Endothelial cell of umbilical vein (primary cell): ENCODE results near the gene DNHD1. TPM values are rescaled to one million over a fixed set of nuclear protein-coding genes. Genes with fewer than 3 reads are reported as not detected.

ENCODE experiments used
- BruUV-seq: library from RNA; stranded (reverse); fragments of 400-500 nt; replicated peaks from 2 replicates; lab custom pipeline; 2021; lab: Mats Ljungman, UMichigan
- CTCF ChIA-PET: fragments of 300-600, 350-600 bp; sonication (Branson Sonifier 250); formaldehyde crosslinking; loops from one replicate; lab custom pipeline; 2021; ENCODE audit warnings: antibody characterized with exemption, inconsistent platforms; lab: Charles Lee
- POLR2A ChIA-PET: fragments of 300-600, 350-600 bp; sonication (Branson Sonifier 250); formaldehyde crosslinking; loops from one replicate; lab custom pipeline; 2021; ENCODE audit warnings: antibody characterized with exemption, inconsistent platforms; lab: Charles Lee
- DNase-seq: peaks from one replicate; pipeline ENCODE4 v3.0.0-alpha.2; 2011; ENCODE audit warnings: low read depth, low spot score
- FAIRE-seq: peaks from 2 replicates; lab custom pipeline; 2011; peaks lifted over from hg19 to GRCh38; lab: Jason Lieb, UNC
- H2AFZ ChIP-seq: 2 replicates; pipeline ENCODE4 v1.6.0; 2012; ENCODE audit warnings: low read depth, low read length, control low read depth, inconsistent platforms
- H3K27ac ChIP-seq: 2 replicates; pipeline ENCODE4 v1.5.1; 2011; ENCODE audit warnings: low read depth, mild to moderate bottlenecking, control low read depth, low read length, moderate library complexity; ENCODE audit not compliant: insufficient read depth
- H3K27me3 ChIP-seq, 2 experiments: 2 replicates each; pipeline versions ENCODE4 v1.6.0 to v1.6.1; 2011; ENCODE audit warnings: low read length in 2 of 2, mixed read lengths in 1 of 2; ENCODE audit not compliant: control insufficient read depth in 2 of 2, insufficient read depth in 2 of 2
- H3K36me3 ChIP-seq, 2 experiments: 2 replicates in 1 of 2; 3 replicates in 1 of 2; pipeline ENCODE4 v1.5.1; 2011; ENCODE audit warnings: low read length in 2 of 2, mild to moderate bottlenecking in 1 of 2, moderate library complexity in 1 of 2; ENCODE audit not compliant: control insufficient read depth in 2 of 2, insufficient read depth in 2 of 2; ENCODE audit errors: extremely low read depth in 1 of 2
- H3K4me1 ChIP-seq: 3 replicates; pipeline ENCODE4 v1.5.1; 2011; ENCODE audit warnings: mild to moderate bottlenecking, low read length; ENCODE audit not compliant: control insufficient read depth, insufficient read depth; ENCODE audit errors: extremely low read depth
- H3K4me2 ChIP-seq: 2 replicates; pipeline ENCODE4 v1.6.1; 2011; ENCODE audit warnings: low read length, control low read depth, mixed read lengths; ENCODE audit not compliant: insufficient read depth
- H3K4me3 ChIP-seq, 3 experiments: fragments of 200-600 bp in 1 of 3; sonication (generic), shearing (Covaris generic) in 1 of 3; replicated peaks in 1 of 3; 2 replicates each; pipeline ENCODE4 v1.5.1; 2011 to 2016; ENCODE audit warnings: control low read depth in 3 of 3, low read length in 3 of 3, mild to moderate bottlenecking in 2 of 3, inconsistent platforms in 1 of 3, low read depth in 1 of 3, moderate library complexity in 1 of 3; ENCODE audit not compliant: insufficient read depth in 1 of 3
- H3K79me2 ChIP-seq: 2 replicates; pipeline ENCODE4 v1.6.0; 2012; ENCODE audit warnings: low read length, inconsistent platforms; ENCODE audit not compliant: control insufficient read depth, insufficient read depth
- H3K9ac ChIP-seq: replicated peaks from 2 replicates; pipeline ENCODE3; 2011; ENCODE audit warnings: low read length, control low read depth; ENCODE audit not compliant: insufficient read depth; ENCODE audit errors: extremely low read depth
- H3K9me1 ChIP-seq: replicated peaks from 3 replicates; pipeline ENCODE4 v1.6.0; 2011; ENCODE audit warnings: mild to moderate bottlenecking, low read length; ENCODE audit not compliant: control insufficient read depth, insufficient read depth; ENCODE audit errors: extremely low read depth
- H3K9me3 ChIP-seq: replicated peaks from 2 replicates; pipeline ENCODE4 v1.5.1; 2012; ENCODE audit warnings: low read length, inconsistent platforms; ENCODE audit not compliant: control insufficient read depth, insufficient read depth
- H4K20me1 ChIP-seq: replicated peaks from 2 replicates; pipeline ENCODE3; 2011; ENCODE audit warnings: mild to moderate bottlenecking, low read length; ENCODE audit not compliant: control insufficient read depth, insufficient read depth; ENCODE audit errors: extremely low read depth
- FOS ChIP-seq: IDR thresholded peaks from 2 replicates; pipeline ENCODE4 v1.6.1; 2011; ENCODE audit warnings: mild to moderate bottlenecking, low read length, moderate library complexity, borderline replicate concordance; ENCODE audit not compliant: insufficient read depth
- GATA2 ChIP-seq: IDR thresholded peaks from 2 replicates; pipeline ENCODE4 v1.7.0; 2011; ENCODE audit warnings: low read depth, mild to moderate bottlenecking, moderate library complexity, mixed read lengths, low read length; ENCODE audit not compliant: insufficient read length, insufficient read depth
- JUN ChIP-seq: IDR thresholded peaks from 2 replicates; pipeline ENCODE4 v1.6.1; 2011; ENCODE audit warnings: borderline replicate concordance, low read depth; ENCODE audit not compliant: insufficient read length, insufficient read depth
- MYC ChIP-seq: IDR thresholded peaks from one replicate; pipeline ENCODE4 v1.6.1; 2011; ENCODE audit warnings: mild to moderate bottlenecking, low read depth, low read length
- POLR2A ChIP-seq: IDR thresholded peaks from 2 replicates; pipeline ENCODE4 v1.6.1; 2012; ENCODE audit warnings: low read depth, mild to moderate bottlenecking, control low read depth, low read length
- POLR2AphosphoS5 ChIP-seq: IDR thresholded peaks from 2 replicates; pipeline ENCODE4 v1.6.1; 2012; ENCODE audit warnings: low read depth, mild to moderate bottlenecking, control low read depth, low read length, moderate library complexity; ENCODE audit not compliant: insufficient read depth
- dilution Hi-C: fragments of 300-500 bp; cut with MboI; formaldehyde crosslinking; loops from one replicate; pipeline ENCODE4 v1.15.0; 2019; ENCODE audit warnings: low sequenced_read_pairs; ENCODE audit not compliant: extremely low pct_ligation_motif_present
- intact Hi-C: fragments of 100-400 bp; cut with micrococcal nuclease; formaldehyde crosslinking; loops from one replicate; pipeline ENCODE4 v1.10.0; 2022
- polyA plus RNA-seq, 4 experiments: library from polyadenylated mRNA; depleted of rRNA in 3 of 4; stranded (reverse) in 3 of 4; unstranded in 1 of 4; fragments of >200 nt; gene quantifications; 2 replicates each; pipeline versions ENCODE4 v1.2.1 to v1.2.3, GENCODE V29; 2011 to 2012; ENCODE audit warnings: missing spikeins in 1 of 4
- total RNA-seq: library from RNA; stranded (reverse); gene quantifications from 2 replicates; pipeline ENCODE4 v1.2.3, GENCODE V29; 2021
- TF ChIP-seq, protein P1 (sequence below), 2 donors: IDR thresholded peaks; 1 replicate in 1 of 2; 2 replicates in 1 of 2; pipeline ENCODE4 v1.5.1; 2011; ENCODE audit warnings: low read length in 2 of 2, mild to moderate bottlenecking in 2 of 2, moderate library complexity in 2 of 2, control low read depth in 1 of 2, inconsistent platforms in 1 of 2, low read depth in 1 of 2; ENCODE audit not compliant: insufficient read depth in 1 of 2; ENCODE audit errors: extremely low read depth in 1 of 2
- TF ChIP-seq, protein P2 (sequence below): IDR thresholded peaks from 2 replicates; pipeline ENCODE4 v1.6.1; 2011; ENCODE audit not compliant: insufficient read depth, insufficient read length

Gene DNHD1
- total and polyA plus RNA-seq, 2 donors (not counting 3 experiments of a cell fraction or from before 2014, with no cell fraction given), result 3.7 to 8.6 TPM

DNA sequence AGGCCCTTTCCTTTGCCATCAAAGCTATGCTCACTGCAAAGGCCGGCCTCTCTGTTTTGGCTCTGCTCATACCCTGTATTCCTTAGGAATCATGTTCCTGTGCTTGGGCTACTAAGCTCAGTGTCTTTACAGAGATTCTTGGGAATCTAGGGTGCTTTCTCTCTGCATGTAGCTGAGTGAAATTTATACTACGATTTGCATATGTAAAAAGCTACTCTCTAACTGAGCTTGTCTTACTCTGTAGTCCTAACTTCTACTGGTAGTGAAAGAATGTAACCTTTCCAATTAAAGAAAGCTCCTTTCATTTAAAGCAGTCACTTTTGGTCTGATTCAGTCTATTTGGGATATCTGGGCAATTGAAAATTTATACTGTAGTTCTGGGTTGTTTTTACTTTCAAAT, 32.2 kb downstream of the DNHD1 start:
- H3K36me3 ChIP-seq, result peaks cover 0 to 2% of the 10 kb centered on the region in 2 experiments
- dilution Hi-C loops (no loop called here), intact Hi-C loops (no loop called here)
- H3K9ac ChIP-seq, result no peak overlapping the region
- no peak for DNase-seq
- ChIA-PET POLR2A (no interaction called here), CTCF (interaction anchor here (1.0 to 6.7 kb wide), 5 partner anchors 64 to 227 kb away, joined by 3 to 101 read pairs (median 49); partner anchors contain the start of gene TPP1)
- no peaks in the 10 kb centered on the region for H4K20me1 ChIP-seq
- no peaks in the 10 kb centered on the region for H3K27me3 ChIP-seq
- H3K9me3 ChIP-seq, result no peaks in the 10 kb centered on the region
- TF ChIP-seq, protein P1, sequence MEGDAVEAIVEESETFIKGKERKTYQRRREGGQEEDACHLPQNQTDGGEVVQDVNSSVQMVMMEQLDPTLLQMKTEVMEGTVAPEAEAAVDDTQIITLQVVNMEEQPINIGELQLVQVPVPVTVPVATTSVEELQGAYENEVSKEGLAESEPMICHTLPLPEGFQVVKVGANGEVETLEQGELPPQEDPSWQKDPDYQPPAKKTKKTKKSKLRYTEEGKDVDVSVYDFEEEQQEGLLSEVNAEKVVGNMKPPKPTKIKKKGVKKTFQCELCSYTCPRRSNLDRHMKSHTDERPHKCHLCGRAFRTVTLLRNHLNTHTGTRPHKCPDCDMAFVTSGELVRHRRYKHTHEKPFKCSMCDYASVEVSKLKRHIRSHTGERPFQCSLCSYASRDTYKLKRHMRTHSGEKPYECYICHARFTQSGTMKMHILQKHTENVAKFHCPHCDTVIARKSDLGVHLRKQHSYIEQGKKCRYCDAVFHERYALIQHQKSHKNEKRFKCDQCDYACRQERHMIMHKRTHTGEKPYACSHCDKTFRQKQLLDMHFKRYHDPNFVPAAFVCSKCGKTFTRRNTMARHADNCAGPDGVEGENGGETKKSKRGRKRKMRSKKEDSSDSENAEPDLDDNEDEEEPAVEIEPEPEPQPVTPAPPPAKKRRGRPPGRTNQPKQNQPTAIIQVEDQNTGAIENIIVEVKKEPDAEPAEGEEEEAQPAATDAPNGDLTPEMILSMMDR (IDR thresholded peaks at IDR 0.05; ENCODE audit: extremely low read depth in 1 of 2, insufficient read depth in 1 of 2, low read depth in 1 of 2, low read length in 2 of 2), result no peak
- TF ChIP-seq FOS (no peak), POLR2AphosphoS5 (no peak), JUN (no peak), POLR2A (no peak), GATA2 (no peak), MYC (no peak)
- TF ChIP-seq, protein P2, sequence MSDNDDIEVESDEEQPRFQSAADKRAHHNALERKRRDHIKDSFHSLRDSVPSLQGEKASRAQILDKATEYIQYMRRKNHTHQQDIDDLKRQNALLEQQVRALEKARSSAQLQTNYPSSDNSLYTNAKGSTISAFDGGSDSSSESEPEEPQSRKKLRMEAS, result no peak
- H3K4me1 ChIP-seq, result no peaks in the 10 kb centered on the region
- BruUV-seq, result no TSS peak
- H3K27ac ChIP-seq, result no peak overlapping the region
- no peak overlapping the region for H3K4me2 ChIP-seq
- H2AFZ ChIP-seq, result no peak overlapping the region
- H3K4me3 ChIP-seq, result no peak overlapping the region
- H3K9me1 ChIP-seq, result no peaks in the 10 kb centered on the region
- FAIRE-seq, result no peak
- no peaks in the 10 kb centered on the region for H3K79me2 ChIP-seq
